Fibroblast of skin of back (primary cell): Measurements from ENCODE around the gene POTEM.
"Not testable (repeated sequence)": the region's sequence is repeated elsewhere in the genome, so short reads cannot be mapped to it uniquely, and the experiment has no call there.

ENCODE experiments used
- DNase-seq: peaks from one replicate; pipeline ENCODE4 v3.0.0-alpha.2; 2013

POTEM gene

DNA sequence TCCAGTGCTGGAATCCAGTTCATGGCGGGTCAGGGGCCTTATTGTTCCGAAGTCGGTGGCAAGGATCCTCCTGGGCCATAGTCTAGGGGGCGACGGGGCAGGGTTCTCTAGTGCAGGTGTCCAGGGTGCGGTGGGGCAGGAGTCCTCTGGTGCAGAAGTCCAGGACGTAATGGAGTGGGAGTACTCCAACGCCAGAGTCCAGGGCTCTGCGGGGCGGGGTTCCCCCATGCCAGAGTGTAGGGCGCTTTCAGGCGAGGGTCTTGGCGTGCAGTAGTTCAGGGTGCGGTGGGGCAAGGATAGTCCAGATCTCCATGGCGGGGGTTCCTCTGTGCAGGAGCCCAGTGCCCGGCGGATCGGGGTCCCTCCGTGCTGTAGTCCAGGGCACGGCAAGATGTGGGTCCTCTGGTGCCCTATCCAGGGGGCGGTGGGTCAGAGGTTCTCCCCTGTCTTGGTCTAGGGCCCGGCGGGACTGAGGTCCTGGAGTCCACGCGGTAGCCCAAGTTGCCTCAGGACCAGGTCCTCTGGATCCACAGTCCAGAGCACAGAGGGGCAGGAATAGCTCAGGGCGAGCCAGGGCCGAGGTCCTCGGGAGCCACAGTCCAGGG lies 70.9 kb downstream of the POTEM start:
- not testable (repeated sequence) for DNase-seq

DNA sequence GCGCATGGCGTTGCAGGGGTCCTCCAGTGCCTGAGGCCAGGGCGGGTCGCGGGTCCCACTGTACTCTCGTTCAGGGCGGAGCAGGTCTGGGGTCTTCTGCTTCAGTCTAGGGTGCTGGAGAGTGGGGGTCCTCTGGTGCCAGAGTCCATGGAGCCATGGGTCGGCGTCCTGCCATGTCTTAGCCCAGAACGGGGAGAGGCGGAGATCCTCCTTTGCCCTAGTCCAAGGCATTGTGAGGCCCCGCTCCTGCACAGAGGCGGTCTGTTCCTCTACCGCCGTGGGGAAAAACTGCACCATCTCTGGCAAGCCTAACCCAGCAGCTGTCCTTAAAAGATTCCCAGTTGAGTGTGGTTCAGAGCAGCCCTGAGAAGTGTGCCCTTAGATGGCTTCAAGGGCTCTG lies 71.6 kb downstream of the POTEM start:
- not testable (repeated sequence) for DNase-seq

GRCh38 chr14:19043384-19043783 lies 76.2 kb downstream of the POTEM start:
- not testable (repeated sequence) for DNase-seq
